HG03432 (cell line): Measurements from ENCODE around the gene HMGN1.
A peak's percentile ranks its signal among the peaks of the same experiment; 100 is the strongest.
"Not testable (repeated sequence)": the region's sequence is repeated elsewhere in the genome, so short reads cannot be mapped to it uniquely, and the experiment has no call there.

Source experiments
- ATAC-seq: cut with Tn5 transposase; IDR thresholded peaks from one replicate; pipeline ENCODE4 v1.9.1; 2021; ENCODE audit warnings: mild to moderate bottlenecking, moderate library complexity; ENCODE audit not compliant: unreplicated experiment

The HMGN1 gene

GRCh38 chr21:39369896-39370288 is 21.0 kb upstream of the HMGN1 start:
- not testable (repeated sequence) for ATAC-seq

- no peak for ATAC-seq
Observed at GRCh38 chr21:39367783-39368182, 18.9 kb upstream of the HMGN1 start.

GRCh38 chr21:39366563-39366962 is 17.7 kb upstream of the HMGN1 start:
- ATAC-seq = no peak

- no peak for ATAC-seq
Observed at GRCh38 chr21:39364949-39365348, 16.1 kb upstream of the HMGN1 start.

- no peak for ATAC-seq
Observed at GRCh38 chr21:39363607-39364555, 15.0 kb upstream of the HMGN1 start.

- ATAC-seq = no peak
Observed at GRCh38 chr21:39362733-39363132, 13.8 kb upstream of the HMGN1 start.

GRCh38 chr21:39359382-39359781 is 10.5 kb upstream of the HMGN1 start:
- ATAC-seq = no peak

- no peak for ATAC-seq
Observed at GRCh38 chr21:39353295-39353694, 4.4 kb upstream of the HMGN1 start.

- ATAC-seq = no peak
Observed at GRCh38 chr21:39350094-39351005, 1.5 kb upstream of the HMGN1 start.

GRCh38 chr21:39349211-39350093 is 564 bp upstream of the HMGN1 start:
- ATAC-seq = peak; percentile 90

- ATAC-seq = no peak
Observed at GRCh38 chr21:39348040-39348354, 891 bp downstream of the HMGN1 start.

GRCh38 chr21:39347537-39347936 is 1.4 kb downstream of the HMGN1 start:
- ATAC-seq = no peak

GRCh38 chr21:39346671-39347331 is 2.1 kb downstream of the HMGN1 start:
- ATAC-seq = no peak

- ATAC-seq = no peak
Observed at GRCh38 chr21:39346206-39346605, 2.7 kb downstream of the HMGN1 start.

GRCh38 chr21:39345440-39345839 is 3.4 kb downstream of the HMGN1 start:
- ATAC-seq = no peak

- no peak for ATAC-seq
Observed at GRCh38 chr21:39344848-39345247, 4.0 kb downstream of the HMGN1 start.

GRCh38 chr21:39341249-39341923 is 7.5 kb downstream of the HMGN1 start:
- no peak for ATAC-seq

GRCh38 chr21:39340687-39341086 is 8.2 kb downstream of the HMGN1 start:
- no peak for ATAC-seq

GRCh38 chr21:39339231-39339630 is 9.7 kb downstream of the HMGN1 start:
- no peak for ATAC-seq
